Measurements from ENCODE around the gene SEC16A. TPM values are rescaled to one million over a fixed set of nuclear protein-coding genes. Genes with fewer than 3 reads are reported as not detected.

SEC16A gene
- total and polyA plus RNA-seq, 3 donors from 2014 or later, result 67.8 to 103 (median 90.4) TPM

- intact Hi-C loops (cut with DNase I; ENCODE audit: low total_unique reads), result no loop called here
- H3K4me1 ChIP-seq, result no peaks in the 10 kb centered on the region
- 71 to 79% methylated on average over 18 to 26 of the region's 26 CpGs for WGBS, 2 donors
- no peak for DNase-seq
- no peaks in the 10 kb centered on the region for H3K27me3 ChIP-seq
- TF ChIP-seq POLR2A (IDR thresholded peaks at IDR 0.05) (no peak), CTCF (IDR thresholded peaks at IDR 0.05) (no peak)
- no peak overlapping the region for H3K27ac ChIP-seq
- no peaks in the 10 kb centered on the region for H3K36me3 ChIP-seq (ENCODE audit: low read depth, missing control alignments)
- H3K4me3 ChIP-seq, result no peak overlapping the region
- H3K9me3 ChIP-seq, result no peaks in the 10 kb centered on the region
These were observed 10.2 kb upstream of the SEC16A start for GRCh38 chr9:136492978-136493522.

- H3K27ac ChIP-seq, result no peak overlapping the region
- H3K9me3 ChIP-seq, result no peaks in the 10 kb centered on the region
- intact Hi-C loops (cut with DNase I; ENCODE audit: low total_unique reads), result loop anchor here (5.0 kb wide), 1 partner anchor 138 kb away; no protein-coding TSS in a partner anchor
- no peaks in the 10 kb centered on the region for H3K36me3 ChIP-seq (ENCODE audit: low read depth, missing control alignments)
- 88 to 89% methylated on average over 15 to 17 of the region's 17 CpGs for WGBS, 2 donors
- peaks cover 9% of the 10 kb centered on the region for H3K4me1 ChIP-seq
- H3K4me3 ChIP-seq, result no peak overlapping the region
- no peaks in the 10 kb centered on the region for H3K27me3 ChIP-seq
- TF ChIP-seq POLR2A (IDR thresholded peaks at IDR 0.05) (no peak), CTCF (IDR thresholded peaks at IDR 0.05) (no peak)
- no peak for DNase-seq
These were observed 6.9 kb upstream of the SEC16A start for GRCh38 chr9:136489731-136490130.

- no peak overlapping the region for H3K4me3 ChIP-seq
- 37 to 50% methylated on average over 22 of the region's 22 CpGs for WGBS, 2 donors
- H3K27ac ChIP-seq, result no peak overlapping the region
- no peaks in the 10 kb centered on the region for H3K27me3 ChIP-seq
- H3K36me3 ChIP-seq (ENCODE audit: low read depth, missing control alignments), result no peaks in the 10 kb centered on the region
- peak; percentile 80 for DNase-seq
- peak; percentile 93 to 98 (median 96) for TF ChIP-seq CTCF (IDR thresholded peaks at IDR 0.05)
- no peak for TF ChIP-seq POLR2A (IDR thresholded peaks at IDR 0.05)
- H3K4me1 ChIP-seq, result peaks cover 17% of the 10 kb centered on the region
- intact Hi-C loops (cut with DNase I; ENCODE audit: low total_unique reads), result loop anchor here (5.0 kb wide), 1 partner anchor 139 kb away; no protein-coding TSS in a partner anchor
- no peaks in the 10 kb centered on the region for H3K9me3 ChIP-seq
These were observed 5.7 kb upstream of the SEC16A start for GRCh38 chr9:136488247-136489214.

- no peak overlapping the region for H3K27ac ChIP-seq
- intact Hi-C loops (cut with DNase I; ENCODE audit: low total_unique reads), result loop anchor here (5.0 kb wide), 1 partner anchor 140 kb away; no protein-coding TSS in a partner anchor
- no peaks in the 10 kb centered on the region for H3K36me3 ChIP-seq (ENCODE audit: low read depth, missing control alignments)
- no peak overlapping the region for H3K4me3 ChIP-seq
- H3K27me3 ChIP-seq, result no peaks in the 10 kb centered on the region
- H3K9me3 ChIP-seq, result no peaks in the 10 kb centered on the region
- no peak for DNase-seq
- H3K4me1 ChIP-seq, result peaks cover 17% of the 10 kb centered on the region
- TF ChIP-seq POLR2A (IDR thresholded peaks at IDR 0.05), result no peak
- TF ChIP-seq CTCF (IDR thresholded peaks at IDR 0.05), result no peak
- 94 to 100% methylated on average over 3 to 7 of the region's 7 CpGs for WGBS, 2 donors
These were observed 4.8 kb upstream of the SEC16A start for GRCh38 chr9:136487672-136488071.
